Mesenchymal stem cell (in vitro differentiated cells and primary cell): ENCODE data around the gene CD52.

ENCODE experiments used
- DNase-seq: peaks from one replicate; pipeline ENCODE4 v3.0.0-alpha.2; 2013
- H2AFZ ChIP-seq: one replicate; pipeline ENCODE4 v1.6.1; 2013; ENCODE audit warnings: low read depth, mild to moderate bottlenecking, control low read depth, inconsistent platforms, low read length, moderate library complexity
- H2AK5ac ChIP-seq: 2 replicates; pipeline ENCODE4 v1.6.1; 2013; ENCODE audit warnings: low read length, moderate library complexity, mild to moderate bottlenecking, inconsistent platforms; ENCODE audit not compliant: severe bottlenecking
- H2BK120ac ChIP-seq: one replicate; pipeline ENCODE4 v1.6.1; 2013; ENCODE audit warnings: low read depth, mild to moderate bottlenecking, inconsistent platforms, low read length, moderate library complexity
- H2BK12ac ChIP-seq, 2 experiments: one replicate each; pipeline ENCODE4 v1.6.1; 2013; ENCODE audit warnings: inconsistent platforms in 2 of 2, low read length in 2 of 2, mild to moderate bottlenecking in 2 of 2, moderate library complexity in 2 of 2, control low read depth in 1 of 2
- H2BK15ac ChIP-seq: one replicate; pipeline ENCODE4 v1.6.1; 2013; ENCODE audit warnings: mild to moderate bottlenecking, low read depth, inconsistent platforms; ENCODE audit not compliant: poor library complexity, severe bottlenecking
- H2BK5ac ChIP-seq: 2 replicates; pipeline ENCODE4 v1.6.1; 2013; ENCODE audit warnings: low read depth, mild to moderate bottlenecking, low read length, control low read depth, inconsistent platforms; ENCODE audit not compliant: poor library complexity, severe bottlenecking
- H3K14ac ChIP-seq, 2 experiments: one replicate each; pipeline ENCODE4 v1.6.1; 2013; ENCODE audit warnings: inconsistent platforms in 2 of 2, low read length in 2 of 2, control low read depth in 1 of 2, mild to moderate bottlenecking in 1 of 2, moderate library complexity in 1 of 2
- H3K18ac ChIP-seq, 2 experiments: one replicate each; pipeline ENCODE4 v1.6.1; 2013; ENCODE audit warnings: inconsistent platforms in 2 of 2, low read length in 2 of 2, control low read depth in 1 of 2, low read depth in 1 of 2, mild to moderate bottlenecking in 1 of 2
- H3K23ac ChIP-seq, 2 experiments: one replicate each; pipeline ENCODE4 v1.6.1; 2013; ENCODE audit warnings: inconsistent platforms in 2 of 2, low read length in 2 of 2, mild to moderate bottlenecking in 2 of 2, moderate library complexity in 2 of 2, control low read depth in 1 of 2
- H3K27ac ChIP-seq: 2 replicates; pipeline ENCODE4 v1.5.1; 2013; ENCODE audit warnings: mild to moderate bottlenecking, moderate library complexity, low read length, control low read depth, inconsistent platforms; ENCODE audit not compliant: poor library complexity, severe bottlenecking
- H3K27me3 ChIP-seq, 2 experiments: 2 replicates each; pipeline versions ENCODE4 v1.6.1 to v1.7.0; 2013; ENCODE audit warnings: low read length in 2 of 2, mild to moderate bottlenecking in 2 of 2, moderate library complexity in 2 of 2, control low read depth in 1 of 2, inconsistent platforms in 1 of 2; ENCODE audit not compliant: control insufficient read depth in 1 of 2, insufficient read depth in 1 of 2
- H3K36me3 ChIP-seq, 2 experiments: 2 replicates each; pipeline versions ENCODE4 v1.6.1 to v1.7.0; 2013; ENCODE audit warnings: low read length in 2 of 2, control low read depth in 1 of 2, inconsistent platforms in 1 of 2, low read depth in 1 of 2, mild to moderate bottlenecking in 1 of 2; ENCODE audit not compliant: insufficient read depth in 2 of 2, control insufficient read depth in 1 of 2
- H3K4ac ChIP-seq, 2 experiments: one replicate each; pipeline ENCODE4 v1.6.1; 2013; ENCODE audit warnings: inconsistent platforms in 2 of 2, low read length in 2 of 2, mild to moderate bottlenecking in 2 of 2, moderate library complexity in 2 of 2, control low read depth in 1 of 2, low read depth in 1 of 2
- H3K4me1 ChIP-seq: 2 replicates; pipeline ENCODE4 v1.6.1; 2013; ENCODE audit warnings: low read depth, low read length, control low read depth; ENCODE audit not compliant: control insufficient read depth, insufficient read depth
- H3K4me2 ChIP-seq: 2 replicates; pipeline ENCODE4 v1.6.1; 2013; ENCODE audit warnings: low read length, mild to moderate bottlenecking, inconsistent platforms; ENCODE audit not compliant: poor library complexity, severe bottlenecking
- H3K4me3 ChIP-seq, 2 experiments: 2 replicates each; pipeline versions ENCODE4 v1.5.1 to v1.7.0; 2013; ENCODE audit warnings: low read length in 2 of 2, mild to moderate bottlenecking in 2 of 2, control low read depth in 1 of 2, low read depth in 1 of 2; ENCODE audit not compliant: insufficient read depth in 1 of 2
- H3K79me1 ChIP-seq: replicated peaks from 2 replicates; pipeline ENCODE4 v1.6.1; 2013; ENCODE audit warnings: mild to moderate bottlenecking, control low read depth, low read length, inconsistent platforms; ENCODE audit not compliant: poor library complexity, severe bottlenecking
- H3K9ac ChIP-seq: 2 replicates; pipeline ENCODE4 v1.7.0; 2013; ENCODE audit warnings: mild to moderate bottlenecking, low read length, moderate library complexity
- H3K9me3 ChIP-seq: 2 replicates; pipeline ENCODE4 v1.7.0; 2013; ENCODE audit warnings: mild to moderate bottlenecking, low read length; ENCODE audit not compliant: control insufficient read depth
- H4K8ac ChIP-seq: one replicate; pipeline ENCODE4 v1.6.1; 2013; ENCODE audit warnings: inconsistent platforms, mild to moderate bottlenecking, low read length, moderate library complexity
- H4K91ac ChIP-seq: one replicate; pipeline ENCODE4 v1.6.1; 2013; ENCODE audit warnings: mild to moderate bottlenecking, low read length, inconsistent platforms
- WGBS: methylation state at CpG from one replicate; pipeline ENCODE4 v1.1.7; 2013; ENCODE audit warnings: mixed read lengths; 5-methylcytosine and 5-hydroxymethylcytosine counted together

Gene CD52

DNA sequence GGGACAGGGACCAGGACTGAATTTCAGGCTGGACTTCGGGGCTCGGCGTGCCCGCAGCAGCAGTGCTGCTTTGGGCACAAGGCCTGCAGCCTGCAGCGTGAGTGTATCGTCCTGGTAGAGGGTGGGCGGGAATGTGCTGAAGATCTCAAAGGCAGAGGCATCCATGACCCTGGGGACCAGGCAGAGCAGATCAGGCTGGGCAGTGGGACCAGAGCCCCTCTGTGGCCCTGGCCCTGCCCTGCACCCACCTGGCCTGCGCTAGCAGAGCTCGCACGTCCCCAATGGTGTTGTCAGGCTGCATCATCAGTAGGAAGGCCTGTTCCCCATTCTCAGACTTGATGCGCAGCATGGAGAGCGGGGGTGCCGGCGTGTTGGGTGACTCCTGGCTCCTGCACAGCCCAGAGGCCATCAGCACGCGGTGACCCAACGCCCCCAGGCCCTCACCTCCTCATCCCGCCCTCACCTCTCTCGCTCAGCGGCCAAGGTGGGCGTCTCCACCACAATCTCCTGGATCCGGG, 35.3 kb upstream of the CD52 start:
- 89% methylated on average over 18 of the region's 22 CpGs for WGBS
- DNase-seq, result no peak
- no peak overlapping the region for H3K27ac ChIP-seq
- no peak overlapping the region for H3K4me2 ChIP-seq
- H2BK12ac ChIP-seq, result peak overlapping the region in 1 of 2 experiments; percentile 8
- H2AFZ ChIP-seq, result no peak overlapping the region
- no peaks in the 10 kb centered on the region for H3K27me3 ChIP-seq
- no peak overlapping the region for H2BK15ac ChIP-seq
- peak overlapping the region in 1 of 2 experiments; percentile 11 for H3K4ac ChIP-seq
- peak overlapping the region; percentile 13 for H2AK5ac ChIP-seq
- H3K4me1 ChIP-seq, result peaks cover 55% of the 10 kb centered on the region
- H3K36me3 ChIP-seq, result peaks cover 27 to 37% of the 10 kb centered on the region in 2 experiments
- peak overlapping the region; percentile 16 to 34 for H3K18ac ChIP-seq
- H3K79me1 ChIP-seq, result peaks cover 21% of the 10 kb centered on the region
- H4K91ac ChIP-seq, result peak overlapping the region; percentile 64
- H4K8ac ChIP-seq, result no peak overlapping the region
- H3K23ac ChIP-seq, result peak overlapping the region in 1 of 2 experiments; percentile 47
- no peak overlapping the region for H2BK5ac ChIP-seq
- no peaks in the 10 kb centered on the region for H3K9me3 ChIP-seq
- peak overlapping the region in 1 of 2 experiments; percentile 92 for H3K4me3 ChIP-seq
- H3K14ac ChIP-seq, result peak overlapping the region in 1 of 2 experiments; percentile 21
- H2BK120ac ChIP-seq, result no peak overlapping the region
- H3K9ac ChIP-seq, result peak overlapping the region; percentile 75

GRCh38 chr1:26283279-26283853, 34.4 kb upstream of the CD52 start:
- Histone ChIP-seq H3K79me1 (peaks cover 15% of the 10 kb centered on the region), H2BK15ac (no peak overlapping the region), H2BK12ac (no peak overlapping the region), H3K9ac (peak overlapping the region; percentile 75), H3K9me3 (no peaks in the 10 kb centered on the region), H4K8ac (no peak overlapping the region), H3K18ac (peak overlapping the region in 1 of 2 experiments; percentile 13), H2BK5ac (no peak overlapping the region), H3K4me1 (peaks cover 59% of the 10 kb centered on the region), H4K91ac (peak overlapping the region; percentile 41), H2BK120ac (no peak overlapping the region), H3K27ac (no peak overlapping the region), H3K14ac (no peak overlapping the region), H3K27me3 (no peaks in the 10 kb centered on the region), H2AK5ac (peak overlapping the region; percentile 34), H3K4me3 (no peak overlapping the region), H2AFZ (no peak overlapping the region), H3K4me2 (no peak overlapping the region), H3K36me3 (peaks cover 24 to 31% of the 10 kb centered on the region in 2 experiments), H3K23ac (no peak overlapping the region), H3K4ac (no peak overlapping the region)
- DNase-seq, result no peak
- WGBS, result 94% methylated on average over 4 of the region's 4 CpGs

- peak overlapping the region; percentile 79 for H4K91ac ChIP-seq
- H3K79me1 ChIP-seq, result peaks cover 16% of the 10 kb centered on the region
- H3K36me3 ChIP-seq, result peaks cover 24 to 29% of the 10 kb centered on the region in 2 experiments
- 93% methylated on average over 12 of the region's 12 CpGs for WGBS
- peak overlapping the region in 1 of 2 experiments; percentile 69 for H3K4ac ChIP-seq
- H2AFZ ChIP-seq, result no peak overlapping the region
- no peak overlapping the region for H2BK5ac ChIP-seq
- H2BK12ac ChIP-seq, result peak overlapping the region in 1 of 2 experiments; percentile 85
- no peak overlapping the region for H2BK120ac ChIP-seq
- peak overlapping the region in 1 of 2 experiments; percentile 79 for H3K14ac ChIP-seq
- H3K27me3 ChIP-seq, result no peaks in the 10 kb centered on the region
- H3K18ac ChIP-seq, result peak overlapping the region; percentile 57 to 70
- DNase-seq, result no peak
- no peaks in the 10 kb centered on the region for H3K9me3 ChIP-seq
- H3K4me2 ChIP-seq, result no peak overlapping the region
- H3K23ac ChIP-seq, result peak overlapping the region in 1 of 2 experiments; percentile 27
- peak overlapping the region; percentile 28 for H3K27ac ChIP-seq
- no peak overlapping the region for H3K4me3 ChIP-seq
- peaks cover 65% of the 10 kb centered on the region for H3K4me1 ChIP-seq
- H4K8ac ChIP-seq, result no peak overlapping the region
- no peak overlapping the region for H2AK5ac ChIP-seq
- no peak overlapping the region for H2BK15ac ChIP-seq
- H3K9ac ChIP-seq, result peak overlapping the region; percentile 75
These were observed 33.7 kb upstream of the CD52 start for GRCh38 chr1:26283871-26284596.
